GM12864 (cell line): ENCODE results near the gene ARHGAP25.
A peak's percentile ranks its signal among the peaks of the same experiment; 100 is the strongest.

Experiments
- DNase-seq: peaks from one replicate; pipeline ENCODE4 v3.0.0-alpha.2; 2011; ENCODE audit warnings: low read depth
- H3K4me3 ChIP-seq: 2 replicates; pipeline ENCODE4 v1.5.1; 2011; ENCODE audit warnings: mild to moderate bottlenecking, low read depth, low read length, control low read depth
- CTCF ChIP-seq: IDR thresholded peaks from 2 replicates; pipeline ENCODE4 v1.5.1; 2011; ENCODE audit warnings: low read depth, mild to moderate bottlenecking, moderate library complexity, low read length, control low read depth, inconsistent platforms; ENCODE audit errors: missing control alignments

Gene ARHGAP25

GRCh38 chr2:68741238-68741637 lies 6.6 kb downstream of the ARHGAP25 start:
- DNase-seq, result no peak
- no peak overlapping the region for H3K4me3 ChIP-seq
- TF ChIP-seq CTCF, result no peak

GRCh38 chr2:68741805-68742306 lies 7.2 kb downstream of the ARHGAP25 start:
- no peak for DNase-seq

GRCh38 chr2:68742626-68743415 lies 8.2 kb downstream of the ARHGAP25 start:
- no peak for DNase-seq
- no peak overlapping the region; the same call in 1 of the 2 replicates for H3K4me3 ChIP-seq
- no peak for TF ChIP-seq CTCF

More at GRCh38 chr2:68741805-68742306, 7.2 kb downstream of the ARHGAP25 start:
- TF ChIP-seq CTCF, result no peak
- peak overlapping the region; percentile 9; the same call in 1 of the 2 replicates for H3K4me3 ChIP-seq

- H3K4me3 ChIP-seq, result no peak overlapping the region
- no peak for DNase-seq
- no peak for TF ChIP-seq CTCF
These were observed 8.9 kb downstream of the ARHGAP25 start for GRCh38 chr2:68743531-68743930.

- no peak for TF ChIP-seq CTCF
- no peak for DNase-seq
- no peak overlapping the region for H3K4me3 ChIP-seq
These were observed 9.8 kb downstream of the ARHGAP25 start for GRCh38 chr2:68744366-68744912.

GRCh38 chr2:68745006-68745405 lies 10.4 kb downstream of the ARHGAP25 start:
- no peak for TF ChIP-seq CTCF
- no peak for DNase-seq

More at GRCh38 chr2:68745006-68745405, 10.4 kb downstream of the ARHGAP25 start:
- H3K4me3 ChIP-seq, result no peak overlapping the region
